C4-2B (cell line): ENCODE results near the gene CAMLG.

Experiments
- CTCF ChIP-seq: fragments of 450-650 bp; conservative IDR thresholded peaks from 2 replicates; pipeline ENCODE4 v1.5.1; 2017; ENCODE audit warnings: mild to moderate bottlenecking
- ZFX ChIP-seq: fragments of 450-650 bp; IDR thresholded peaks from 2 replicates; pipeline ENCODE4 v1.6.1; 2017

- TF ChIP-seq CTCF (peak; percentile 32), ZFX (no peak)
Measured at GRCh38 chr5:134784241-134784920, 46.0 kb downstream of the CAMLG start.
